HL-60/S4 treated with phorbol 12-myristate 13-acetate at 8.2 ng/mL for 4 days and 3 days (cell line): ENCODE measurements around the gene TIMM29.
"Not testable (repeated sequence)": the region's sequence is repeated elsewhere in the genome, so short reads cannot be mapped to it uniquely, and the experiment has no call there.

Experiments
- in situ Hi-C: fragments of 300-500 bp; cut with MboI; formaldehyde crosslinking; loops from 2 replicates; pipeline ENCODE4 v1.15.0; 2022; ENCODE audit warnings: low sequenced_read_pairs

The TIMM29 gene

GRCh38 chr19:10936661-10937084 lies 8.1 kb downstream of the TIMM29 start:
- in situ Hi-C loops = no loop called here

DNA sequence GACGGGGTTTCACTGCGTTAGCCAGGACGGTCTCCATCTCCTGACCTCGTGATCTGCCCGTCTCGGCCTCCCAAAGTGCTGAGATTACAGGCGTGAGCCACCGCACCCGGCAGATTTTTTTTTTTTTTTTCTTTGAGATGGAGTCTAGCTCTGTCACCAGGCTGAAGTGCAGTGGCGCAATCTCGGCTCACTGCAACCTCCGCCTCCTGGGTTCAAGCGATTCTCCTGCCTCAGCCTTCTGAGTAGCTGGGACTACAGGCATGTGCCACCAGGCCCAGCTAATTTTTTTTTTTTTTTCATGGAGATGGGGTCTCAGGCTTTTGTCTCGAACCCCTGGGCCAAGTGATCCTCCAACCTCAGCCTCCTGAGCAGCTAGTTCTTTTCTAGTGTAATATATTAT lies 13.0 kb downstream of the TIMM29 start:
- in situ Hi-C loops = not testable (repeated sequence)

DNA sequence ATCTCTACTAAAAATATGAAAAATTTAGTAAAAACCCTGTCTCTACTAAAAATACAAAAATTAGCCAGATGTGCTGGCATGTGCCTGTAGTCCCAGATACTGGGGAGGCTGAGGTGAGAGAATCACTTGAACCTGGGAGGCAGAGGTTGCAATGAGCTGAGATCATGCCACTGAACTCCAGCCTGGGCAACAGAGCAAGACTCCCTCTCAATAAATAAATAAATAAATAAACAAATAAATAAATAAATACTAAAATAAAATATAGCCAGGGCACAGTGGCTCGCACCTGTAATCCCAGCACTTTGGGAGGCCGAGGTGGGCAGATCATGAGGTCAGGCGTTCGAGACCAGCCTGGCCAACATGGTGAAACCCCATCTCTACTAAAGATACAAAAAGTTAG lies 14.8 kb downstream of the TIMM29 start:
- in situ Hi-C loops = not testable (repeated sequence)

DNA sequence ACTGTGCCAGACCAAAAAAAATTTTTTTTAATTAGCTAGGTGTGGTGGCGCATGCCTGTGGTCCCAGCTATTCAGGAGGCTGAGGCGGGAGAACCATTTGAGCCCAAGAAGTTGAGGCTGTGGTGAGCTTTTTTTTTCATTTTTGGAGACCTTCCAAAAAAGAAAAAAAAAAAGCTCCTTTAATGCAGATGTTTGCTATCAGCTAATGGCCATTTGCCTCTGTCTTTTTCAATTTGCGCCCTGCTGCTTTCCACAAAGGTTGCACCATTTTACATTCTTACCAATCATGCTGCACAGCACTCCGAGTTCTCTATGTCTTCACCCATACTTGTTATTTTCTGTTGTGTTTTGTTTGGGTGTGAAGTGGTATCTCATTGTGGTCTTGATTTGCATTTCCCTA lies 16.7 kb downstream of the TIMM29 start:
- in situ Hi-C loops = no loop called here

DNA sequence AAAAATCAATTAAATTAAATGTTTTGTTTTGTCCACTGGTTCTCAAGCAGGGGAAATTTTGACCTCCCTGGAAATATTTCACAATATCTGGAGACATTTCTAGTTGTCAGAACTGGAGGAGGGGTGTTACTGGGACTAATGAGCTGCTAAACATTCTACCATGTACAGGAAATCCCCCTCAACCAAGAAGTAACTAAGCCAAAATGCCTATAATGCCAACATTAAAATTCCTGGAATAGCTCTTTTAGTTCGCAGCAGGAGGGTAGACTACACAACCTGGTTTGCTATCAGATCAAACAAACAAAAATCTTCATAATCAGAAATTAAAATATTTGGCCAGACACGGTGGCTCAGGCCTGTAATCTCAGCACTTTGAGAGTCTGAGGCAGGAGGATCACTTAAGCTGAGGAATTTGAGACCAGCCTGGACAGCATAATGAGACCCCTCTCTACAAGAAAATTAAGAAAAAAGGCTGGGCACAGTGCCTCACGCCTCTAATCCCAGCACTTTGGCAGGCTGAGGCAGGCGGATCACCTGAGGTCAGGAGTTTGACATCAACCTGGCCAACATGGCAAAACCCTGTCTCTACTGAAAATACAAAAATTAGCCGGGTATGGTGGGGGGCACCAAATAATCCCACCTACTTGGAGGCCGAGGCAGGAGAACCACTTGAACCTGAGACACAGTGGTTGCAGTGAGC lies 18.5 kb downstream of the TIMM29 start:
- in situ Hi-C loops = no loop called here

DNA sequence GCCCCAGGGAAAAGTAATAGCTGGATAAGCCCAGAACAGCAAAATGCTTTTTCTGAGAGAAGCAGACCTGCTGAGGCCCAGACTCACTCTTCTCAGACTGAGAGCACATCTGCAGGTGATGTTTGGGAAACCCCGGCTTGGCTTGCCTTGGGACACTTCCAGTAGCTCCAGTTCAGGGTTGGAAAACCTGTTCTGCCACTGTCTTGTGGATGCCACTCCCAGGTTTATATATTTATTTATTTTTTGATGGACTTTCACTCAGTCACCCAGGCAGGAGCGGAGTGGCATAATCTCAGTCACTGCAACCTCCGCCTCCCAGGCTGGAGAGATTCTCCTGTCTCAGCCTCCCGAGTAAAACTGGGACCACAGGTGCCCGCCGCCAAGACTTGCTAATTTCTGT lies 24.2 kb downstream of the TIMM29 start:
- in situ Hi-C loops = no loop called here

- in situ Hi-C loops = not testable (repeated sequence)
These were observed 30.8 kb downstream of the TIMM29 start for GRCh38 chr19:10959277-10959968.

DNA sequence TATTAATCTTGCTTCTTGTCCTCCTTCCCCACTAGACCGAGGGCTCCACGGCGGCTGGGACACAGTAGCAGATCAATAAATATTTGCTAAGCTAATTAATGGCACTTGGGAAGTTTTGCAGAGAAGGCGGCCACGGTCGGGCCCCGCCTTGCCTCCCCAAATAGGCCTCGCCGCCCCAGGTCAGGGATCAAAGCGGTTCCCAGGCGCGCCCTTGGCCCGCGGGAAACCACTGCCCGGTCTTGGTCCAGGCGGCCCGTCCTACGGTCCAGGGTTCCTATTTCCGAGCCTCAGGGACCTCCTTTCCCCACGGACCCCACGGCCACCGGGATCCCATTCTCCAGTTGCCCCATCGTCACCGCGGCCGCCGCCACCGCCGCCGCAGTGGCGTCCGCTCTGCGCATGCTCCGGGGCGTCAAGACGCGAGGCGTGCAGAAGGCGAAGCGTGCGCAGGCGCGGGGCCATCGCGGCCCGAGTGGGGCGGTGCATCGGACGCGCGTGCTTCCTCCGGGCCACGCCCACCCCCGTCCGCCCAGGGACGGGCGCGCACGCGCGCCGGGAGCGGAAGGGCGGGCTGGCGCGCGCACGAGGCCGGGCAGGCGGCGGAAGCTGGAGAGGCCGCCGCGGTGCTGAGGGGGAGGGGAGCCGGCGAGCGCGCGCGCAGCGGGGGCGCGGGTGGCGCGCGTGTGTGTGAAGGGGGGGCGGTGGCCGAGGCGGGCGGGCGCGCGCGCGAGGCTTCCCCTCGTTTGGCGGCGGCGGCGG lies 31.9 kb downstream of the TIMM29 start, which contains the start of gene SMARCA4:
Gene SMARCA4, plus strand, starts transcription at position 717 of the 759 bp plus-strand sequence. CDS start 23,122 bp downstream, outside the sequence.
- in situ Hi-C loops = no loop called here

DNA sequence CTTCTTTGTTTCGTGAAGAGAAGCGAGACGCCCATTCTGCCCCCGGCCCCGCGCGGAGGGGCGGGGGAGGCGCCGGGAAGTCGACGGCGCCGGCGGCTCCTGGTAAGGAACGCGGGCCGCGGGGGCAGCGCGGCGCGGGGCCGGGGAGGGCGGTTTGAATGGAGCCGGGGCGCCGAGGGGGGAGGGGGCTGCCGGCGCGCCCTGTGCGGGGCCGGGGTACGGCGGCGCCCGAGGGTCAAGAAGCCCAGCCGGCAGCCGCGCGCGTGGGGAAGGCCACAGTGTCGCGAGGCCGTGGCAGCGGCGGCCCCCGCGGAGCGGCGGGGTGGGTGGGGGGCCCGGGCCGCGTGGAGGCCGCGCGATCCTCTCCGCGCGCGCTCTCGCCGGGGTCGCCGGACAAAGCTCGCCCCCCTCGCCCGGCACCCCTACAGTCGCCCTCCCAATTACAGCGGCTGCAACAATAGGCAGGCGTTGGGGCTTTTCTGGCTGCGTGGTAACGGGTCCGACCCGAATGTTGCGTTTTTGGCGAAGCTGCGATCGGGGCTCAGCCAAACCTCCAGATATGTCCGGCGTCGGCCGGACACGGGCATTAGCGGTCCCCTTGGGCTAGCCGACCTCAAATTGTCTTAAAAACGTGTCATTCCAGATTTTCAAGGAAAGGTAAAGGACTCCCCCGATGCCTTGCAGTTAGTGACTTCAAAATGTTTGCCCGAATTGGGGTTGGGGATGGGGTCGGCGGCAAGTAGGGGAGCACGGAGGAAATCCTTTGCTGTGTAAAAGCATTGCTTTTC lies 32.7 kb downstream of the TIMM29 start:
- in situ Hi-C loops = no loop called here

DNA sequence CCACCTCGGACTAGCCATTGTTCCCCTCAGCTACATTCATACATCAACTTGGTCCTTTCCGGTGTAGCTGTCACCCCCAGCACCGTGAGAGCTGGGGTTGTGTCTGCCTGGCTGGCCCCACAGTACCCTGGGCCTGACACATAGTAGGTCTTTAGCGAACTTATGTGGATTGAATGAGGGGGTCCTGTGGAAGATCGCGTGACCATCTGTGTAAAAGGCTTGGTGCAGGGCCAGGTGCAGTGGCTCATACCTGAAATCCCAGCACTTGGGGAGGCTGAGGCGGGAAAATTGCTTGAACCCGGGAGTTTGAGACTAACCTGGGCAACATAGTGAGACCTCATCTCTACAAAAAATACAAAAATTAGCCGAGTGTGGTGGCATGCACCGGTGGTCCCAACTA lies 34.3 kb downstream of the TIMM29 start:
- in situ Hi-C loops = no loop called here

DNA sequence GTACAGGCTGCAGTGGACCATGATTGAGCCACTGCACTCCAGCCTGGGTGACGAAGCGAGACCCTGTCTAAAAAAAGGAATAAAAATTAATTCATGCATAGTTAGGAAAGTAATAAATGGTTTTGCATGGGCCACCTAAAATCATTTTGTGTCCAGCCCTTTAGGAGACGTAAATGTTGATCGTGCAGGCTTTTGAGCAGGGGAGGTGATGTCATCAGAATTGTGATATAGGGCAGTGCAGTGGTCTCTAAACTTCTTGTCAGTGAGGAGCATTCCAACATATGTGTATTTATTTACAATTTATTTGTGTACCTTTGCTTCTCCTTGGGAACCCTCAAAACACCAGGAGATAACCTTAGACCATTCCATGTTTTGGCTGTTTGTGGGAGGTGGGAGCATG lies 35.3 kb downstream of the TIMM29 start:
- in situ Hi-C loops = no loop called here

DNA sequence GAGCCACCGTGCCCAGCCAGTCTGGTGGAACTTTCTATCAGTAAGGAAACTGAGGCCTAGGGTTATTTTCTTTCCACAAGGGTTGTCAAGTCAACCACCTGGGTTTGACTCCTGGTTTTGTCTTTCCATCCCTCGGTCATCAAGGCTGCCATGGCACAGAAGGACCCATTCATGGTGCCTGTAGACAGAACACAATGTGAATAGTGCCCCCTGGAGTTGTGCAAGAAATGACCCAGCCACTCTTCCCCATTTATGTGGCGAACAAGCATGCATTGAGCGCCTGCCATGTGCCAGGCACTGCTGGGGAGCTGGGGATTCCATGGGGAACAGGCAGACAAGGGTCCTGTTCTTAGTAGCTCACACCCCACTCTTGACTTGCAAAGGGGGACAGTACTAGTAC lies 36.3 kb downstream of the TIMM29 start:
- in situ Hi-C loops = no loop called here

DNA sequence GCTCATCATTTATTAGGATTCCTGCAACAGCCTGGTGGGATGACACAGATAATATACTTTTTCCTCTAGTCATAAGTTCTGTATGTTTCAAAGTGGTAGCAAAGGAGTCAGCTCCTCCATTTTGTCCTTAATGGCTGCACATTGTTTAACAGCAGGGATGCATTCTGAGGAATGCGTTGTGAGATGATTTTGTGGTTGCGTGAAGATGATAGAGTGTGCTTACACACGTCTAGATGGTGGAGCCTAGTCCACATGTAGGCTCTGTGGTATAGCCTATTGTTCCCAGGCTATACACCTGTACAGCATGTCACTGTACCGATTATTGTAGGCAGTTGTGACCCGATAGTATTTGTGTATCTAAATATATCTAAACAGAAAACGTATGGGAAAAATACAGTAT lies 36.8 kb downstream of the TIMM29 start:
- in situ Hi-C loops = no loop called here

GRCh38 chr19:10966809-10967208 lies 38.2 kb downstream of the TIMM29 start:
- in situ Hi-C loops = no loop called here

GRCh38 chr19:10968527-10969135 lies 40.0 kb downstream of the TIMM29 start:
- in situ Hi-C loops = no loop called here

- in situ Hi-C loops = no loop called here
These were observed 42.6 kb downstream of the TIMM29 start for GRCh38 chr19:10971107-10971726.

DNA sequence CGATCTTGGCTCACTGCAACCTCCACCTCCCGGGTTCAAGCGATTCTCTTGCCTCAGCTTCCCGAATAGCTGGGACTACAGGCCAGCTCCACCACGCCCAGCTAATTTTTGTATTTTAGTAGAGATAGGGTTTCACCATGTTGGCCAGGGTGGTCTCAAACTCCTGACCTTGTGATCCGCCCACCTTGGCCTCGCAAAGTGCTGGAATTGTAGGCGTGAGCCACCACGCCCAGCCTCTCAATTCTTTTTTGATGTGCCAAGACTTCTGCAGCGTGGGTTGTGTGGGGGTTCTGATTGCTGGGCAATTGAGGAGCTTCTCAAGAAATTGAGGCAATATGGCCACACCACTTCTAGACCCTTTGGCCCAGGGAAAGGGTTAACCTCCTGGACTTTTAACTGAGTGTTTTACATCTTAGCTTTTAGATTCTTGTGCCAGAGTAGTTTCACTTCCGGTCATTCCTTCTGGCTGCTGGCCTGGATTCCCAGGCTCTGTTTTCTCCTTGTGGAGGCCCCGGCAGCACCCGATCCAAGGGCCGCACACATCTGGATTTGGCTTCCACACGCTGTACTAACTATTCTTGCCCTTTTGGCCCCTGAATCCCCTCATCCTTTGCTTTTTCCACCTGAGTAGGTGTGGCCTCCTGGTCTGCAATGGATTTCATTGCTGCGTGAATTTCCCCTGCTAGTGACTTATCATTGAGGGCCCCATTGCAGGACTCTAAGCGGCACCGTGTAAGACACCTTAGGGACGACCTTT lies 46.9 kb downstream of the TIMM29 start:
- in situ Hi-C loops = no loop called here

GRCh38 chr19:10976131-10976892 lies 47.7 kb downstream of the TIMM29 start:
- in situ Hi-C loops = no loop called here

- in situ Hi-C loops = no loop called here
These were observed 49.1 kb downstream of the TIMM29 start for GRCh38 chr19:10977742-10978092.
